Testis (tissue), 5 donors: ENCODE results near the gene CCDC9B. TPM values are rescaled to one million over a fixed set of nuclear protein-coding genes. Genes with fewer than 3 reads are reported as not detected.

ENCODE experiments used
- DNase-seq: peaks from one replicate; pipeline ENCODE4 v3.0.0-alpha.2; 2019
- H3K27ac ChIP-seq, 2 donors: fragments of 200-600 bp; sonication (generic); one replicate each; pipeline ENCODE4 v1.5.1; 2019
- H3K27me3 ChIP-seq: fragments of 200-600 bp; sonication (generic); one replicate; pipeline ENCODE4 v1.5.1; 2019
- H3K36me3 ChIP-seq: fragments of 200-600 bp; sonication (generic); one replicate; pipeline ENCODE4 v1.5.1; 2017; ENCODE audit warnings: low read depth; ENCODE audit errors: missing control alignments
- H3K4me1 ChIP-seq: fragments of 200-600 bp; sonication (generic); one replicate; pipeline ENCODE4 v1.5.1; 2019
- H3K4me3 ChIP-seq, 2 donors: fragments of 200-600 bp; sonication (generic); one replicate each; pipeline ENCODE4 v1.5.1; 2017 to 2019
- H3K9me3 ChIP-seq: fragments of 200-600 bp; sonication (generic); one replicate; pipeline ENCODE4 v1.5.1; 2017
- POLR2A ChIP-seq: fragments of 450-650 bp; IDR thresholded peaks from one replicate; pipeline ENCODE4 v1.6.1; 2017; ENCODE audit warnings: antibody characterized with exemption, mild to moderate bottlenecking, moderate library complexity
- WGBS, 2 donors: methylation state at CpG; one replicate each; pipeline ENCODE4 v1.1.5; 2018; 5-methylcytosine and 5-hydroxymethylcytosine counted together
- intact Hi-C: fragments of 100-400 bp; cut with DNase I; formaldehyde crosslinking; loops from one replicate; pipeline ENCODE4 v1.15.1; 2023; ENCODE audit warnings: low total_unique reads
- long read RNA-seq, 2 donors: transcript quantifications; one replicate each; lab custom pipeline, GENCODE V29; 2026
- polyA plus RNA-seq: library from polyadenylated mRNA; stranded (reverse); fragments of 350-450 nt; fragmentation: Illumina TruSeq; extraction: RNeasy Lipid Tissue Mini Kit (QIAGEN cat#74804); gene quantifications from one replicate; pipeline ENCODE4 v1.2.3, GENCODE V29; 2014; ENCODE audit warnings: low read depth, low replicate concordance; ENCODE audit not compliant: insufficient read depth
- total RNA-seq, 2 donors: library from RNA; depleted of rRNA; stranded (reverse); fragments of >200 nt; gene quantifications; one replicate each; pipeline ENCODE4 v1.2.3, GENCODE V29; 2016
- TF ChIP-seq, protein P1 (sequence below), 3 experiments: fragments of 450-650 bp in 2 of 3; fragments of 200-600 bp in 1 of 3; sonication (generic) in 1 of 3; IDR thresholded peaks; one replicate each; pipeline ENCODE4 v1.5.1; 2016 to 2019; ENCODE audit warnings: antibody characterized with exemption in 3 of 3, mild to moderate bottlenecking in 2 of 3, moderate library complexity in 1 of 3

CCDC9B gene
- 10 to 100 TPM; 36.8 to 38.9 TPM for total RNA-seq
- polyA plus RNA-seq, result 20.4 TPM
- long read RNA-seq, donor 1, result 0 reads
- long read RNA-seq, donor 2, result 0 reads

DNA sequence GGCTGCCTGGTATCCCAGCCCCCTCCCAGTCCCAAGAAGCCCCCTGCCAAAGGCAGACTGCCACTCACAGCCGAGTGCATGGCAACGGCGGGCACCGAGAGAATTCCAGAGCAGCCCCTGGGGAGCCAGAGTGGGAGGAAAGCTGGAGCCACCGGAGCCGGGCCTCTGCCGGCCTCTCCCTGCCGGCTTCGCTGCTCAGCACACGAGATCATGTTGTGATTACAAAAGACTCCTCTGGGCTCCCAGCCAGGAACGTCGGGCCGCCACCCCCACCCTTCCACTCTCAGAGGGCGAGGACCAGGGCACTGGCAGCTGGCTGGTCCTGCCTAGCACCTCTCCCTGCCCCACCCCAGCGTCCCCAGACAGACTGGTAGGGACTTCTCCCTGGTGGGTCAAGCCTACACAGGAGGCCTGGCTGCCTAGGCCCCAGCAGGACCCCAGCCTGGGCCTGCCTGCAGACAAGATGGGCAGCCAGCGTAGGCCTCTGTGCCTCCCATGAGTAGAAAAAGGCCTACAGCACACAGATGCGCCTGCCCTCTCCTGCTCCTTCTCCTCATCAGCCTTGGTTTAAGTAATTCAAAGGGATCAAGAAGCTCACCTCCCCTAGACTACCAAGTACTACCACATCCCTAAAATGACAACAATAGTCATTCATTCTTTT is at the start of gene CCDC9B:
Gene CCDC9B, minus strand, starts transcription at position 200 of the 661 bp plus-strand sequence. Its CDS starts 120 bp downstream, at position 80.
- Histone ChIP-seq H3K36me3 (no peaks in the 10 kb centered on the region), H3K27me3 (no peaks in the 10 kb centered on the region), H3K4me3 (peak within 1 kb of the TSS in 1 of 2 donors; percentile 44), H3K4me1 (peaks cover 43% of the 10 kb centered on the region), H3K9me3 (no peaks in the 10 kb centered on the region), H3K27ac (peak within 1 kb of the TSS; percentile 92 to 93)
- WGBS, 2 donors, result 46 to 53% methylated on average over 5 to 15 of the region's 17 CpGs
- intact Hi-C loops, result no loop called here
- DNase-seq, result peak; percentile 90
- TF ChIP-seq, protein P1, sequence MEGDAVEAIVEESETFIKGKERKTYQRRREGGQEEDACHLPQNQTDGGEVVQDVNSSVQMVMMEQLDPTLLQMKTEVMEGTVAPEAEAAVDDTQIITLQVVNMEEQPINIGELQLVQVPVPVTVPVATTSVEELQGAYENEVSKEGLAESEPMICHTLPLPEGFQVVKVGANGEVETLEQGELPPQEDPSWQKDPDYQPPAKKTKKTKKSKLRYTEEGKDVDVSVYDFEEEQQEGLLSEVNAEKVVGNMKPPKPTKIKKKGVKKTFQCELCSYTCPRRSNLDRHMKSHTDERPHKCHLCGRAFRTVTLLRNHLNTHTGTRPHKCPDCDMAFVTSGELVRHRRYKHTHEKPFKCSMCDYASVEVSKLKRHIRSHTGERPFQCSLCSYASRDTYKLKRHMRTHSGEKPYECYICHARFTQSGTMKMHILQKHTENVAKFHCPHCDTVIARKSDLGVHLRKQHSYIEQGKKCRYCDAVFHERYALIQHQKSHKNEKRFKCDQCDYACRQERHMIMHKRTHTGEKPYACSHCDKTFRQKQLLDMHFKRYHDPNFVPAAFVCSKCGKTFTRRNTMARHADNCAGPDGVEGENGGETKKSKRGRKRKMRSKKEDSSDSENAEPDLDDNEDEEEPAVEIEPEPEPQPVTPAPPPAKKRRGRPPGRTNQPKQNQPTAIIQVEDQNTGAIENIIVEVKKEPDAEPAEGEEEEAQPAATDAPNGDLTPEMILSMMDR (IDR thresholded peaks at IDR 0.05), result no peak
- TF ChIP-seq POLR2A, result no peak

- no peak overlapping the region for H3K27ac ChIP-seq
- no peak for DNase-seq
These were observed 49.3 kb upstream of the CCDC9B start for GRCh38 chr15:40389824-40390595.

DNA sequence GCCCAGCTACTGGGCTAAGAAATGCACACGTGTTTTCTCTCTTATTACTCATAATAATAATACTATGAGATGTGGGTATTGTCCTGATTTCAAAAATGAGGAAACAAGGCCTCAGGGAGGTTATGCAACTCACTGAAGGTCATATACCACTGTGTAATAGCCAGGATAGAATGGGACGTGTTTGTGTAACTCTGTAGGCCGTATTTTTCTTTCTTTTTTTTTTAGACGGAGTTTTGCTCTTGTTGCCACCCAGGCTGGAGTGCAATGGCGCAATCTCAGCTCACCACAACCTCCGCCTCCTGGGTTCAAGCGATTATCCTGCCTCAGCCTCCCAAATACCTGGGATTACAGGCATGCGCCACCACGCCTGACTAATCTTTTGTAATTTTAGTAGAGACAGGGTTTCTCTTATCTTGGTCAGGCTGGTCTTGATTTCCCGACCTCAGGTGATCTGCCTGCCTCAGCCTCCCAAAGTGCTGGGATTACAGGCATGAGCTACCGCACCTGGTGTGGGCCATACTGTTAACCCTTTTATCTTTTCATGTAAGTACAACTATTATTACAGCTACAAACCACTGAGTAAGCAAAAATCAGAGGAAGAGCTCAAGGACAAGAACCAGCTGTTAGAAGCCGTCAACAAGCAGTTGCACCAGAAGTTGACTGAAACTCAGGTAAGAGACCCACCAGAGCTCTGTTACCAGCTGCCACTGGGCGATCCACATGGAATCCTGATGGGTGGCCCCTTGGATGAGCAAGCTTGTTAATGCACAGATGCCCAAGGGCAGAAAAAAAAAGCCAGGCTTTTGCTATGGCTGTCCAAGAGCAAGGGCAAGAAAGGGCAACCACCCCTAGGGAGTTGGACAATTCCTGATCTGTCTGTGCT is 48.4 kb upstream of the CCDC9B start:
- TF ChIP-seq, protein P1 (IDR thresholded peaks at IDR 0.05), result no peak
- TF ChIP-seq POLR2A, result no peak
- Histone ChIP-seq H3K4me3 (no peak overlapping the region), H3K36me3 (no peaks in the 10 kb centered on the region), H3K27ac (no peak overlapping the region), H3K4me1 (no peaks in the 10 kb centered on the region), H3K27me3 (no peaks in the 10 kb centered on the region), H3K9me3 (no peaks in the 10 kb centered on the region)
- WGBS, 2 donors, result 85 to 90% methylated on average over 12 to 13 of the region's 13 CpGs
- DNase-seq, result no peak
- intact Hi-C loops, result no loop called here

More at GRCh38 chr15:40389824-40390595, 49.3 kb upstream of the CCDC9B start:
- Histone ChIP-seq H3K4me3 (no peak overlapping the region), H3K4me1 (no peaks in the 10 kb centered on the region), H3K9me3 (no peaks in the 10 kb centered on the region), H3K27me3 (no peaks in the 10 kb centered on the region), H3K36me3 (no peaks in the 10 kb centered on the region)
- TF ChIP-seq, protein P1 (IDR thresholded peaks at IDR 0.05), result no peak
- no peak for TF ChIP-seq POLR2A
- WGBS, 2 donors, result 77 to 95% methylated on average over 2 of the region's 2 CpGs
- intact Hi-C loops, result no loop called here

DNA sequence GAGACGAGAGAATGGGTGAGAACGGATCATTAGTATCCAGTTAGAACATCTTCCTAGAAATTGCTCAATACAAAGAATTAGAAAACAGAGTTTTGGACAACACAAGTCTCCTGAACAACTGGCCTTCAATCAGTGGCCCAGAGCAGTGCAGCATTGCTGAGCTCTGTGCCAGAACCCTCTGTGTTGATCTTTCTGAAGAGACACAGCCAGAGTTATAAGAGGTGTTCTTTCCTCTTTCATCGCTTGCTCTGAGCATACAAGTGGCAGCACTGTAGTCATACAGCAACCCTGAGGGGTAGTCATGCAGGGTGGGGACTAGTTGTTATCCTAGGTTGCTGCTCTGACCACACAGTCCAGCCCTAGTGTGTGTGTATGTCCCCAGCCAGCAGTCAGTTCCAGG is 45.7 kb upstream of the CCDC9B start:
- H3K4me1 ChIP-seq, result peaks cover 3% of the 10 kb centered on the region
- no peak overlapping the region for H3K27ac ChIP-seq
- 91 to 94% methylated on average over 3 of the region's 3 CpGs for WGBS, 2 donors
- intact Hi-C loops, result no loop called here
- H3K36me3 ChIP-seq, result no peaks in the 10 kb centered on the region
- TF ChIP-seq, protein P1 (IDR thresholded peaks at IDR 0.05), result no peak
- DNase-seq, result no peak
- no peak overlapping the region for H3K4me3 ChIP-seq
- H3K27me3 ChIP-seq, result no peaks in the 10 kb centered on the region
- H3K9me3 ChIP-seq, result no peaks in the 10 kb centered on the region
